ENCODE measurements around the gene CNPY1. TPM values are rescaled to one million over a fixed set of nuclear protein-coding genes. Genes with fewer than 3 reads are reported as not detected.

The CNPY1 gene
- total and polyA plus RNA-seq, 4 donors: not detected

DNA sequence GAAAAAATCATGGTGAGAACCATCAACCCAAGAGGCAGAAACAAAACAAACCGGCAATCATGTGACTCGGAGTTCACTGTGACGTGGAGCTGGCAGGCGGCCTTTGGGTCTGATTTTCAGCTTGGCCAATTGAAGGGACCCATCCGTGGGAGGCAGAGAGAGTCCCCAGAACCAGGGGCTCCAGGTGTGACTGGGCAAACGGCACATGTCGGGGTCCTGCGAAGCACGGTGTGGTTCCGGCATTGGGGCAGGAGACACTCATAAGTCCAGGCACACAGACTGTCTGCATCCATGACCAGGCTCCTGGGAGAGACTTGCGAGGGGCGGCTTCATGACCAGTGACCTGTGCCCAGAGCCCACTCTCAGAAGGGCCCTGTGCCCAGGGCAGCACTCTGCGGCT is 12.6 kb upstream of the CNPY1 start:
- Histone ChIP-seq H3K27me3 (ENCODE audit: control insufficient read depth in 4 of 4, insufficient read depth in 4 of 4, low read length in 3 of 4) (no peaks in the 10 kb centered on the region), H3K36me3 (ENCODE audit: control insufficient read depth in 4 of 4, insufficient read depth in 3 of 4, low read depth in 1 of 4, low read length in 3 of 4) (no peaks in the 10 kb centered on the region), H3K4me3 (ENCODE audit: low read depth in 1 of 3, low read length in 3 of 3) (no peak overlapping the region), H3K27ac (ENCODE audit: low read depth in 1 of 2, low read length in 2 of 2) (no peak overlapping the region), H3K9ac (ENCODE audit: low read depth in 1 of 2, low read length in 2 of 2) (no peak overlapping the region), H3K4me1 (ENCODE audit: control insufficient read depth in 4 of 4, insufficient read depth in 4 of 4, low read length in 3 of 4) (no peaks in the 10 kb centered on the region), H3K9me3 (ENCODE audit: control insufficient read depth in 4 of 4, low read length in 3 of 4) (no peaks in the 10 kb centered on the region)
- DNase-seq (ENCODE audit: low spot score): no peak
- WGBS: 96% methylated on average over 13 of the region's 13 CpGs
- TF ChIP-seq, protein P1, sequence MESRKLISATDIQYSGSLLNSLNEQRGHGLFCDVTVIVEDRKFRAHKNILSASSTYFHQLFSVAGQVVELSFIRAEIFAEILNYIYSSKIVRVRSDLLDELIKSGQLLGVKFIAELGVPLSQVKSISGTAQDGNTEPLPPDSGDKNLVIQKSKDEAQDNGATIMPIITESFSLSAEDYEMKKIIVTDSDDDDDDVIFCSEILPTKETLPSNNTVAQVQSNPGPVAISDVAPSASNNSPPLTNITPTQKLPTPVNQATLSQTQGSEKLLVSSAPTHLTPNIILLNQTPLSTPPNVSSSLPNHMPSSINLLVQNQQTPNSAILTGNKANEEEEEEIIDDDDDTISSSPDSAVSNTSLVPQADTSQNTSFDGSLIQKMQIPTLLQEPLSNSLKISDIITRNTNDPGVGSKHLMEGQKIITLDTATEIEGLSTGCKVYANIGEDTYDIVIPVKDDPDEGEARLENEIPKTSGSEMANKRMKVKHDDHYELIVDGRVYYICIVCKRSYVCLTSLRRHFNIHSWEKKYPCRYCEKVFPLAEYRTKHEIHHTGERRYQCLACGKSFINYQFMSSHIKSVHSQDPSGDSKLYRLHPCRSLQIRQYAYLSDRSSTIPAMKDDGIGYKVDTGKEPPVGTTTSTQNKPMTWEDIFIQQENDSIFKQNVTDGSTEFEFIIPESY (IDR thresholded peaks at IDR 0.05): no peak
- TF ChIP-seq FOXA1 (IDR thresholded peaks at IDR 0.05) (no peak), NR2F2 (IDR thresholded peaks at IDR 0.05) (no peak), YY1 (IDR thresholded peaks at IDR 0.05) (no peak), HNF4G (IDR thresholded peaks at IDR 0.05) (no peak), TAF1 (conservative IDR thresholded peaks at IDR 0.05) (no peak)
- TF ChIP-seq, protein P2, sequence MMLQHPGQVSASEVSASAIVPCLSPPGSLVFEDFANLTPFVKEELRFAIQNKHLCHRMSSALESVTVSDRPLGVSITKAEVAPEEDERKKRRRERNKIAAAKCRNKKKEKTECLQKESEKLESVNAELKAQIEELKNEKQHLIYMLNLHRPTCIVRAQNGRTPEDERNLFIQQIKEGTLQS (IDR thresholded peaks at IDR 0.05): no peak

DNA sequence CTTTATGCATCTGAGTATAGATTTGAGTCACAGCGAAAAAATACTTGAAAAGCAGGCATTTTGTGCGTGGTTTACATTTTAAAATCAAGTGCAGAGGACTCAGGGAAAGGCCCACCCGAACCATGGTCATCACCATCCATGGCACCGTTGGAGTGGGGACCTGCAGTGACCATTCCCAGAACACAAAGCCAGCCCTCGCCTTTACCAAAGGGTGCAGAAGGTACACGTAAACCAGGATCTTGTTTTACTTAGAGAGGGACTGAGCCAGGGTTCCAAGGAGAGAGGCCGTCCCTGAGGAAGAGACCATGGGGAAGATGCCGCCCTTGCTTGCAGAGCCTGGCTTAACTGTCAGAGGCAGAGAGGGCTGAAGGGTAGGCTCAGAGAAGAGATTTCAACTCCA is 12.0 kb upstream of the CNPY1 start:
- DNase-seq (ENCODE audit: low spot score): no peak
- H3K27ac ChIP-seq (ENCODE audit: low read depth in 1 of 2, low read length in 2 of 2): no peak overlapping the region
- no peaks in the 10 kb centered on the region for H3K27me3 ChIP-seq (ENCODE audit: control insufficient read depth in 4 of 4, insufficient read depth in 4 of 4, low read length in 3 of 4)
- no peaks in the 10 kb centered on the region for H3K9me3 ChIP-seq (ENCODE audit: control insufficient read depth in 4 of 4, low read length in 3 of 4)
- WGBS: 94% methylated on average over 8 of the region's 8 CpGs
- TF ChIP-seq, protein P3, sequence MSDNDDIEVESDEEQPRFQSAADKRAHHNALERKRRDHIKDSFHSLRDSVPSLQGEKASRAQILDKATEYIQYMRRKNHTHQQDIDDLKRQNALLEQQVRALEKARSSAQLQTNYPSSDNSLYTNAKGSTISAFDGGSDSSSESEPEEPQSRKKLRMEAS (IDR thresholded peaks at IDR 0.05): no peak
- TF ChIP-seq, protein P4, sequence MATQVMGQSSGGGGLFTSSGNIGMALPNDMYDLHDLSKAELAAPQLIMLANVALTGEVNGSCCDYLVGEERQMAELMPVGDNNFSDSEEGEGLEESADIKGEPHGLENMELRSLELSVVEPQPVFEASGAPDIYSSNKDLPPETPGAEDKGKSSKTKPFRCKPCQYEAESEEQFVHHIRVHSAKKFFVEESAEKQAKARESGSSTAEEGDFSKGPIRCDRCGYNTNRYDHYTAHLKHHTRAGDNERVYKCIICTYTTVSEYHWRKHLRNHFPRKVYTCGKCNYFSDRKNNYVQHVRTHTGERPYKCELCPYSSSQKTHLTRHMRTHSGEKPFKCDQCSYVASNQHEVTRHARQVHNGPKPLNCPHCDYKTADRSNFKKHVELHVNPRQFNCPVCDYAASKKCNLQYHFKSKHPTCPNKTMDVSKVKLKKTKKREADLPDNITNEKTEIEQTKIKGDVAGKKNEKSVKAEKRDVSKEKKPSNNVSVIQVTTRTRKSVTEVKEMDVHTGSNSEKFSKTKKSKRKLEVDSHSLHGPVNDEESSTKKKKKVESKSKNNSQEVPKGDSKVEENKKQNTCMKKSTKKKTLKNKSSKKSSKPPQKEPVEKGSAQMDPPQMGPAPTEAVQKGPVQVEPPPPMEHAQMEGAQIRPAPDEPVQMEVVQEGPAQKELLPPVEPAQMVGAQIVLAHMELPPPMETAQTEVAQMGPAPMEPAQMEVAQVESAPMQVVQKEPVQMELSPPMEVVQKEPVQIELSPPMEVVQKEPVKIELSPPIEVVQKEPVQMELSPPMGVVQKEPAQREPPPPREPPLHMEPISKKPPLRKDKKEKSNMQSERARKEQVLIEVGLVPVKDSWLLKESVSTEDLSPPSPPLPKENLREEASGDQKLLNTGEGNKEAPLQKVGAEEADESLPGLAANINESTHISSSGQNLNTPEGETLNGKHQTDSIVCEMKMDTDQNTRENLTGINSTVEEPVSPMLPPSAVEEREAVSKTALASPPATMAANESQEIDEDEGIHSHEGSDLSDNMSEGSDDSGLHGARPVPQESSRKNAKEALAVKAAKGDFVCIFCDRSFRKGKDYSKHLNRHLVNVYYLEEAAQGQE (IDR thresholded peaks at IDR 0.05): no peak
- no peak for TF ChIP-seq SP1 (IDR thresholded peaks at IDR 0.05)
- no peak overlapping the region for H3K4me3 ChIP-seq (ENCODE audit: low read depth in 1 of 3, low read length in 3 of 3)
- H3K36me3 ChIP-seq (ENCODE audit: control insufficient read depth in 4 of 4, insufficient read depth in 3 of 4, low read depth in 1 of 4, low read length in 3 of 4): no peaks in the 10 kb centered on the region
- H3K4me1 ChIP-seq (ENCODE audit: control insufficient read depth in 4 of 4, insufficient read depth in 4 of 4, low read length in 3 of 4): no peaks in the 10 kb centered on the region
- no peak overlapping the region for H3K9ac ChIP-seq (ENCODE audit: low read depth in 1 of 2, low read length in 2 of 2)

DNA sequence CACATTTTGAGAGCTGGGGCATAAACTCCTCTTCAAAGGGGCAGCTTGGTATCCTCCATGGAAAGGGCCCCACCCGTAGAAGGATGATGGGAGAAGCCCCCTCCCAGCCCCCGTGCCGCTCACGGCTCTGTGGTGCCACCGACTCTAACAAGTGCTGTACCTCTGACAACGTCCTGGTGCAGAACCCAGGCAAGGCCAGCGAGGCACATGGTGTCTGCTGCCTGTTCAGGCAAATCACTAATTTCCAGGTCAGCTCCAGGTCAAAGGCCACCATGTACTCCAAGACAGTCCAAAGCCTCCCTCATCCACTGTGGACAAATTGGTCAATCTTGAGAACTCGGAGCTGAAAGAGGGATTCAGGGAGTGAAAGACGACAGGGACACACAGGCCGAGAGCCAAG is 11.4 kb upstream of the CNPY1 start:
- no peak for DNase-seq (ENCODE audit: low spot score)
- WGBS: 93% methylated on average over 10 of the region's 10 CpGs

More for the DNA sequence above, 11.4 kb upstream of the CNPY1 start:
- no peaks in the 10 kb centered on the region for H3K4me1 ChIP-seq (ENCODE audit: control insufficient read depth in 4 of 4, insufficient read depth in 4 of 4, low read length in 3 of 4)
- TF ChIP-seq FOXA2 (IDR thresholded peaks at IDR 0.05) (no peak), HNF4G (IDR thresholded peaks at IDR 0.05) (no peak), JUND (IDR thresholded peaks at IDR 0.05) (no peak), HNF4A (conservative IDR thresholded peaks at IDR 0.05) (no peak), RXRA (IDR thresholded peaks at IDR 0.05) (no peak), NR2F2 (IDR thresholded peaks at IDR 0.05) (no peak), TAF1 (conservative IDR thresholded peaks at IDR 0.05) (no peak)
- TF ChIP-seq, protein P3 (IDR thresholded peaks at IDR 0.05): no peak
- TF ChIP-seq, protein P1 (IDR thresholded peaks at IDR 0.05): no peak
- no peaks in the 10 kb centered on the region for H3K27me3 ChIP-seq (ENCODE audit: control insufficient read depth in 4 of 4, insufficient read depth in 4 of 4, low read length in 3 of 4)
- no peak overlapping the region for H3K27ac ChIP-seq (ENCODE audit: low read depth in 1 of 2, low read length in 2 of 2)
- H3K36me3 ChIP-seq (ENCODE audit: control insufficient read depth in 4 of 4, insufficient read depth in 3 of 4, low read depth in 1 of 4, low read length in 3 of 4): no peaks in the 10 kb centered on the region
- H3K4me3 ChIP-seq (ENCODE audit: low read depth in 1 of 3, low read length in 3 of 3): no peak overlapping the region
- H3K9me3 ChIP-seq (ENCODE audit: control insufficient read depth in 4 of 4, low read length in 3 of 4): no peaks in the 10 kb centered on the region
- H3K9ac ChIP-seq (ENCODE audit: low read depth in 1 of 2, low read length in 2 of 2): no peak overlapping the region
